IMR-90 (cell line): ENCODE measurements around the gene PNCK. TPM values are rescaled to one million over a fixed set of nuclear protein-coding genes. Genes with fewer than 3 reads are reported as not detected.

ENCODE experiments used
- ATAC-seq: fragments of 200-7000 bp; cut with Tn5 transposase; 2 replicates; pipeline ENCODE4 v1.9.1; 2020; ENCODE audit warnings: low read depth, mild to moderate bottlenecking, moderate library complexity
- BruUV-seq: library from RNA; stranded (reverse); fragments of 400-500 nt; replicated peaks from 2 replicates; lab custom pipeline; 2021; lab: Mats Ljungman, UMichigan
- CTCF ChIA-PET: fragments of 300-600 bp; formaldehyde crosslinking; extraction: SDS; loops from one replicate; lab custom pipeline; 2021; ENCODE audit warnings: antibody characterized with exemption; lab: Yijun Ruan, JAX
- POLR2A ChIA-PET: fragments of 300-600 bp; sonication (Branson Sonifier 250); formaldehyde crosslinking; loops from one replicate; lab custom pipeline; 2022; ENCODE audit warnings: antibody characterized with exemption; ENCODE audit not compliant: unreplicated experiment; lab: Charles Lee
- DNase-seq: peaks from one replicate; pipeline ENCODE4 v3.0.0; 2013
- H2AFZ ChIP-seq: replicated peaks from 2 replicates; pipeline ENCODE3; 2013; ENCODE audit warnings: low read length, mild to moderate bottlenecking; ENCODE audit not compliant: poor library complexity
- H2AK5ac ChIP-seq: 2 replicates; pipeline ENCODE4 v1.6.1; 2013; ENCODE audit warnings: low read depth, low read length, inconsistent platforms
- H2AK9ac ChIP-seq: replicated peaks from 2 replicates; pipeline ENCODE3; 2013; ENCODE audit warnings: mild to moderate bottlenecking, low read depth, low read length, moderate library complexity; ENCODE audit not compliant: poor library complexity
- H2BK120ac ChIP-seq: 2 replicates; pipeline ENCODE4 v1.6.1; 2013; ENCODE audit warnings: low read depth, low read length, inconsistent platforms
- H2BK15ac ChIP-seq: 3 replicates; pipeline ENCODE4 v1.6.1; 2013; ENCODE audit warnings: low read depth, low read length, inconsistent platforms
- H2BK20ac ChIP-seq: 2 replicates; pipeline ENCODE4 v1.6.1; 2013; ENCODE audit warnings: low read depth, mild to moderate bottlenecking, inconsistent platforms, low read length, moderate library complexity
- H2BK5ac ChIP-seq: 2 replicates; pipeline ENCODE4 v1.6.1; 2013; ENCODE audit warnings: mild to moderate bottlenecking, low read depth, low read length, inconsistent platforms; ENCODE audit not compliant: poor library complexity, severe bottlenecking
- H3K14ac ChIP-seq: replicated peaks from 2 replicates; pipeline ENCODE4 v1.6.1; 2013; ENCODE audit warnings: low read depth, low read length, inconsistent platforms
- H3K18ac ChIP-seq: 2 replicates; pipeline ENCODE4 v1.6.1; 2013; ENCODE audit warnings: low read depth, low read length, control low read depth
- H3K23ac ChIP-seq: 2 replicates; pipeline ENCODE4 v1.6.1; 2013; ENCODE audit warnings: low read depth, low read length, inconsistent platforms
- H3K27ac ChIP-seq: 2 replicates; pipeline ENCODE4 v1.5.1; 2013; ENCODE audit warnings: mild to moderate bottlenecking, control low read depth, low read length; ENCODE audit not compliant: insufficient read depth
- H3K27me3 ChIP-seq: 2 replicates; pipeline ENCODE4 v1.6.1; 2013; ENCODE audit warnings: low read length; ENCODE audit not compliant: control insufficient read depth, insufficient read depth
- H3K36me3 ChIP-seq: 2 replicates; pipeline ENCODE4 v1.6.1; 2013; ENCODE audit warnings: low read length, mixed read lengths; ENCODE audit not compliant: control insufficient read depth, insufficient read depth
- H3K4ac ChIP-seq: 2 replicates; pipeline ENCODE4 v1.6.1; 2013; ENCODE audit warnings: low read depth, low read length, inconsistent platforms
- H3K4me1 ChIP-seq: 2 replicates; pipeline ENCODE4 v1.6.1; 2013; ENCODE audit warnings: low read length, mixed read lengths; ENCODE audit not compliant: control insufficient read depth, insufficient read depth
- H3K4me2 ChIP-seq: 2 replicates; pipeline ENCODE4 v1.6.1; 2013; ENCODE audit warnings: low read depth, mild to moderate bottlenecking, control low read depth, low read length, moderate library complexity
- H3K4me3 ChIP-seq: 2 replicates; pipeline ENCODE4 v1.5.1; 2013; ENCODE audit warnings: low read depth, mild to moderate bottlenecking, control low read depth, low read length, moderate library complexity; ENCODE audit not compliant: insufficient read depth
- H3K56ac ChIP-seq: 2 replicates; pipeline ENCODE4 v1.6.1; 2013; ENCODE audit warnings: low read length, inconsistent platforms; ENCODE audit not compliant: insufficient read depth; ENCODE audit errors: extremely low read depth
- H3K79me1 ChIP-seq, 2 experiments: 2 replicates each; pipeline ENCODE4 v1.6.1; 2013; ENCODE audit warnings: low read length in 2 of 2, inconsistent platforms in 1 of 2, low read depth in 1 of 2
- H3K9ac ChIP-seq: 2 replicates; pipeline ENCODE4 v1.6.1; 2013; ENCODE audit warnings: low read depth, low read length, control low read depth
- H3K9me1 ChIP-seq: 2 replicates; pipeline ENCODE4 v1.6.1; 2013; ENCODE audit warnings: low read length, inconsistent platforms; ENCODE audit not compliant: insufficient read depth
- H3K9me3 ChIP-seq: 2 replicates; pipeline ENCODE4 v1.6.1; 2013; ENCODE audit warnings: low read length; ENCODE audit not compliant: control insufficient read depth, insufficient read depth
- H4K20me1 ChIP-seq: 2 replicates; pipeline ENCODE4 v1.6.1; 2013; ENCODE audit warnings: low read length, inconsistent platforms; ENCODE audit not compliant: insufficient read depth
- H4K5ac ChIP-seq: 2 replicates; pipeline ENCODE4 v1.6.1; 2013; ENCODE audit warnings: mild to moderate bottlenecking, low read depth, low read length, control low read depth
- H4K8ac ChIP-seq, 2 experiments: 2 replicates each; pipeline ENCODE4 v1.6.1; 2013; ENCODE audit warnings: low read depth in 2 of 2, low read length in 2 of 2, control low read depth in 1 of 2, inconsistent platforms in 1 of 2
- H4K91ac ChIP-seq: 2 replicates; pipeline ENCODE4 v1.6.1; 2013; ENCODE audit warnings: low read depth, low read length, inconsistent platforms; ENCODE audit not compliant: insufficient read depth
- CHD1 ChIP-seq: IDR thresholded peaks from 2 replicates; pipeline ENCODE4 v1.6.1; 2012; ENCODE audit warnings: low read depth, low read length, improper control_type of control experiment
- CTCF ChIP-seq: conservative IDR thresholded peaks from 2 replicates; pipeline ENCODE4 v1.5.1; 2012; ENCODE audit warnings: mild to moderate bottlenecking, low read depth, low read length, improper control_type of control experiment
- FOS ChIP-seq: fragments of 150-350 bp; IDR thresholded peaks from 2 replicates; pipeline ENCODE4 v1.6.1; 2016; ENCODE audit warnings: low read depth, low read length
- NFE2L2 ChIP-seq: fragments of 150-350 bp; IDR thresholded peaks from 2 replicates; pipeline ENCODE4 v1.6.1; 2016; ENCODE audit warnings: low read depth, mild to moderate bottlenecking, low read length
- POLR2A ChIP-seq: IDR thresholded peaks from 2 replicates; pipeline ENCODE4 v1.6.1; 2012; ENCODE audit warnings: mild to moderate bottlenecking, low read depth, low read length
- RAD21 ChIP-seq: IDR thresholded peaks from 2 replicates; pipeline ENCODE4 v1.6.1; 2012; ENCODE audit warnings: low read length, improper control_type of control experiment
- RCOR1 ChIP-seq: IDR thresholded peaks from 2 replicates; pipeline ENCODE4 v1.6.1; 2012; ENCODE audit warnings: mild to moderate bottlenecking, low read length, improper control_type of control experiment; ENCODE audit not compliant: insufficient replicate concordance
- SMC3 ChIP-seq: fragments of 150-350 bp; IDR thresholded peaks from 2 replicates; pipeline ENCODE4 v1.6.1; 2016; ENCODE audit warnings: low read depth, mild to moderate bottlenecking, antibody characterized with exemption, low read length, moderate library complexity
- WGBS, 2 experiments: methylation state at CpG; one replicate each; pipeline versions ENCODE4 v1.1.5 to v1.1.7; 2013; ENCODE audit warnings: missing lambda C conversion rate in 2 of 2; ENCODE audit not compliant: insufficient read length in 1 of 2; ENCODE audit errors: extremely low coverage in 2 of 2; 5-methylcytosine and 5-hydroxymethylcytosine counted together
- dilution Hi-C: fragments of 300-500 bp; cut with HindIII; formaldehyde crosslinking; loops from one replicate; pipeline ENCODE4 v1.14.3; 2018; ENCODE audit warnings: low sequenced_read_pairs; ENCODE audit not compliant: unreplicated experiment
- in situ Hi-C: fragments of 300-500 bp; cut with MboI; formaldehyde crosslinking; loops from 3 replicates; pipeline ENCODE4 v1.14.3; 2019; ENCODE audit warnings: low sequenced_read_pairs, inconsistent platforms, mixed read lengths
- intact Hi-C: fragments of 100-400 bp; cut with micrococcal nuclease; formaldehyde crosslinking; loops from 2 replicates; pipeline ENCODE4 v1.10.0; 2022
- polyA plus RNA-seq, 3 experiments: library from polyadenylated mRNA; depleted of rRNA; stranded (reverse); fragments of >200 nt; gene quantifications; 2 replicates each; pipeline ENCODE4 v1.2.3, GENCODE V29; 2012; ENCODE audit warnings: low replicate concordance in 1 of 3
- total RNA-seq: library from RNA; depleted of rRNA; stranded (reverse); fragments of >200 nt; gene quantifications from 2 replicates; pipeline ENCODE4 v1.2.3, GENCODE V29; 2012
- TF ChIP-seq, protein P1 (sequence below): fragments of 150-350 bp; IDR thresholded peaks from 2 replicates; pipeline ENCODE4 v1.6.1; 2016; ENCODE audit warnings: low read depth, mild to moderate bottlenecking, low read length, moderate library complexity, borderline replicate concordance

The PNCK gene
- total and polyA plus RNA-seq, 2 of the 4 experiments (the other 2 are of a cell fraction), result 0.18 to 0.22 TPM

DNA sequence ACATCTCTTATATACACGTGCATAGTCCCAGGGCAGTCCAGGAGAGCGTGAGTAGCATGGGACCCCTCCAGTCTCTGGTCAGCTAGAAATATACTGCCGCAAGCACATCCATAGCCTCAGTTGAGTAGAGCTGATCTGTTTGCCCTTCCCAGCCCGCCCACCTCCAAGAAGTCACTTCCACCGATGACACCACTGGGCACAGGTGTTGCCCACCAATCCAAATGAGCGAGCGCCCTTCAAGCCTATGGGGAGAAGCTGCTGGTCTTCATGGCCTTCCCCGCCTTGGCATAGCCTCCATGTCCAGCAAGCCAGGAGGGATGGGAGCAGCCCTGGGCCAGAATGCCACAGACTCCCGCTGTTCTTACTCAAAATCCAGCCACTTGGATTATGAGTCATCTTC is 16.5 kb downstream of the PNCK start:
- DNase-seq (no peak), ATAC-seq (no peak)
- Histone ChIP-seq H3K4me3 (no peak overlapping the region), H3K27me3 (peaks cover 8% of the 10 kb centered on the region), H3K18ac (no peak overlapping the region), H2AFZ (no peak overlapping the region), H2BK120ac (no peak overlapping the region), H3K79me1 (no peaks in the 10 kb centered on the region), H3K4me2 (no peak overlapping the region), H4K8ac (no peak overlapping the region), H3K23ac (no peak overlapping the region), H2AK9ac (no peak overlapping the region), H3K36me3 (no peaks in the 10 kb centered on the region), H3K56ac (no peak overlapping the region), H3K9ac (no peak overlapping the region), H3K14ac (no peak overlapping the region), H2AK5ac (no peak overlapping the region), H4K20me1 (no peaks in the 10 kb centered on the region), H3K4me1 (no peaks in the 10 kb centered on the region), H3K9me3 (no peaks in the 10 kb centered on the region; the same call in none of the 2 replicates), H4K91ac (no peak overlapping the region), H2BK20ac (no peak overlapping the region), H2BK5ac (no peak overlapping the region), H4K5ac (no peak overlapping the region), H3K27ac (no peak overlapping the region), H2BK15ac (no peak overlapping the region), H3K9me1 (no peaks in the 10 kb centered on the region), H3K4ac (no peak overlapping the region)
- POLR2A ChIA-PET, result no interaction called here
- intact Hi-C loops, result no loop called here
- in situ Hi-C loops, result loop anchor here (25.0 kb wide), 1 partner anchor 695 kb away; no protein-coding TSS in a partner anchor
- BruUV-seq, result no TSS peak
- dilution Hi-C loops, result no loop called here
- TF ChIP-seq RAD21, result no peak
- TF ChIP-seq RCOR1, result no peak
- no peak for TF ChIP-seq POLR2A
- TF ChIP-seq, protein P1, sequence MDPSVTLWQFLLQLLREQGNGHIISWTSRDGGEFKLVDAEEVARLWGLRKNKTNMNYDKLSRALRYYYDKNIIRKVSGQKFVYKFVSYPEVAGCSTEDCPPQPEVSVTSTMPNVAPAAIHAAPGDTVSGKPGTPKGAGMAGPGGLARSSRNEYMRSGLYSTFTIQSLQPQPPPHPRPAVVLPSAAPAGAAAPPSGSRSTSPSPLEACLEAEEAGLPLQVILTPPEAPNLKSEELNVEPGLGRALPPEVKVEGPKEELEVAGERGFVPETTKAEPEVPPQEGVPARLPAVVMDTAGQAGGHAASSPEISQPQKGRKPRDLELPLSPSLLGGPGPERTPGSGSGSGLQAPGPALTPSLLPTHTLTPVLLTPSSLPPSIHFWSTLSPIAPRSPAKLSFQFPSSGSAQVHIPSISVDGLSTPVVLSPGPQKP, result no peak
- no peak for TF ChIP-seq FOS
- no peak for TF ChIP-seq CHD1
- no peak for TF ChIP-seq CTCF
- no peak for TF ChIP-seq NFE2L2
- no peak for TF ChIP-seq SMC3
- WGBS, 2 experiments, result 80% methylated on average over 2 of the region's 9 CpGs; no CpG with 5 or more reads in 1 of the 2 experiments
- CTCF ChIA-PET, result no interaction called here
